ENCODE results near the gene ZNF783.
"Not testable (repeated sequence)": the region's sequence is repeated elsewhere in the genome, so short reads cannot be mapped to it uniquely, and the experiment has no call there.

The ZNF783 gene

GRCh38 chr7:149297034-149297755 is 35.2 kb downstream of the ZNF783 start:
- DNase-seq: no peak

- DNase-seq: no peak
Measured at GRCh38 chr7:149300620-149301285, 38.8 kb downstream of the ZNF783 start.

GRCh38 chr7:149302222-149302621 is 40.2 kb downstream of the ZNF783 start:
- DNase-seq: no peak

GRCh38 chr7:149302865-149303264 is 40.9 kb downstream of the ZNF783 start:
- no peak for DNase-seq

GRCh38 chr7:149304006-149304405 is 42.0 kb downstream of the ZNF783 start:
- no peak for DNase-seq

- DNase-seq: no peak
Measured at GRCh38 chr7:149306854-149307253, 44.9 kb downstream of the ZNF783 start.

- DNase-seq: no peak
Measured at GRCh38 chr7:149307775-149308501, 45.9 kb downstream of the ZNF783 start.

GRCh38 chr7:149310113-149310836 is 48.3 kb downstream of the ZNF783 start:
- peak; percentile 6 for DNase-seq

- DNase-seq: no peak
Measured at GRCh38 chr7:149310990-149311573, 49.1 kb downstream of the ZNF783 start.

GRCh38 chr7:149313981-149314380 is 52.0 kb downstream of the ZNF783 start:
- DNase-seq: no peak

- DNase-seq: no peak
Measured at GRCh38 chr7:149316606-149317005, 54.6 kb downstream of the ZNF783 start.

GRCh38 chr7:149317496-149317895 is 55.5 kb downstream of the ZNF783 start:
- no peak for DNase-seq

- no peak for DNase-seq
Measured at GRCh38 chr7:149317986-149318672, 56.1 kb downstream of the ZNF783 start.

GRCh38 chr7:149319376-149319775 is 57.4 kb downstream of the ZNF783 start:
- no peak for DNase-seq

- DNase-seq: no peak
Measured at GRCh38 chr7:149320313-149321124, 58.5 kb downstream of the ZNF783 start.

- not testable (repeated sequence) for DNase-seq
Measured at GRCh38 chr7:149321125-149321905, 59.3 kb downstream of the ZNF783 start.

GRCh38 chr7:149321978-149322541 is 60.1 kb downstream of the ZNF783 start:
- no peak for DNase-seq

GRCh38 chr7:149322737-149323136 is 60.7 kb downstream of the ZNF783 start:
- DNase-seq: no peak

GRCh38 chr7:149325248-149325647 is 63.3 kb downstream of the ZNF783 start:
- DNase-seq: no peak

GRCh38 chr7:149329265-149329664 is 67.3 kb downstream of the ZNF783 start:
- DNase-seq: no peak
